ENCODE results near the gene CHD8.

CHD8 gene

DNA sequence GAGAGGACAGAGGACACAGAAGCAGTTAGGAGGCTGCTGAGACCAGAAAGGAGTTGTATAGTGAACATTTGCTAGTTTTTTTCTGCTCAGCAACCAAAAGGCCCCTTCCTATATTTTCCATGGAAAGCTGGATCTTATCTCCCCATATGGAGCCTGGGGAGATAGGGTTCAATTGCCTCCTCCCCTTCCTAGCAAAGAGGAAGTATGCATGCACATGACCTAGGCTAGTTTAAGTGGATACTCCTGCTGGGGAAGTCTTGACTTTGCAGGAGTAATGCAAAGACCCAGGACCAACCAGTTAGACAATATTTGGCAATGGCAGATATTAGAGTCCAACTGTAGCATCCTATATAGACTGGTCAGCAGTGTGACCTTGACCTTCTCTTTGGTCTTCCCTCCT, 15.1 kb downstream of the CHD8 start:
- H3K27ac ChIP-seq (ENCODE audit: poor library complexity, severe bottlenecking): no peak overlapping the region
- H3K4me3 ChIP-seq (ENCODE audit: severe bottlenecking): no peak overlapping the region
- ATAC-seq (ENCODE audit: low read depth) (no peak), DNase-seq (ENCODE audit: low spot score) (no peak)
- peaks cover 6% of the 10 kb centered on the region for H3K36me3 ChIP-seq (ENCODE audit: low read depth)
- H3K9me3 ChIP-seq (ENCODE audit: severe bottlenecking): no peaks in the 10 kb centered on the region
- H3K27me3 ChIP-seq (ENCODE audit: insufficient read depth, poor library complexity, severe bottlenecking): no peaks in the 10 kb centered on the region
- TF ChIP-seq, protein P1, sequence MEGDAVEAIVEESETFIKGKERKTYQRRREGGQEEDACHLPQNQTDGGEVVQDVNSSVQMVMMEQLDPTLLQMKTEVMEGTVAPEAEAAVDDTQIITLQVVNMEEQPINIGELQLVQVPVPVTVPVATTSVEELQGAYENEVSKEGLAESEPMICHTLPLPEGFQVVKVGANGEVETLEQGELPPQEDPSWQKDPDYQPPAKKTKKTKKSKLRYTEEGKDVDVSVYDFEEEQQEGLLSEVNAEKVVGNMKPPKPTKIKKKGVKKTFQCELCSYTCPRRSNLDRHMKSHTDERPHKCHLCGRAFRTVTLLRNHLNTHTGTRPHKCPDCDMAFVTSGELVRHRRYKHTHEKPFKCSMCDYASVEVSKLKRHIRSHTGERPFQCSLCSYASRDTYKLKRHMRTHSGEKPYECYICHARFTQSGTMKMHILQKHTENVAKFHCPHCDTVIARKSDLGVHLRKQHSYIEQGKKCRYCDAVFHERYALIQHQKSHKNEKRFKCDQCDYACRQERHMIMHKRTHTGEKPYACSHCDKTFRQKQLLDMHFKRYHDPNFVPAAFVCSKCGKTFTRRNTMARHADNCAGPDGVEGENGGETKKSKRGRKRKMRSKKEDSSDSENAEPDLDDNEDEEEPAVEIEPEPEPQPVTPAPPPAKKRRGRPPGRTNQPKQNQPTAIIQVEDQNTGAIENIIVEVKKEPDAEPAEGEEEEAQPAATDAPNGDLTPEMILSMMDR (IDR thresholded peaks at IDR 0.05; ENCODE audit: poor library complexity, severe bottlenecking): no peak
- H3K4me1 ChIP-seq (ENCODE audit: insufficient read depth, poor library complexity, severe bottlenecking): peaks cover 9% of the 10 kb centered on the region

GRCh38 chr14:21437063-21437901, 18.6 kb downstream of the CHD8 start:
- H3K9me3 ChIP-seq (ENCODE audit: severe bottlenecking): no peaks in the 10 kb centered on the region

DNA sequence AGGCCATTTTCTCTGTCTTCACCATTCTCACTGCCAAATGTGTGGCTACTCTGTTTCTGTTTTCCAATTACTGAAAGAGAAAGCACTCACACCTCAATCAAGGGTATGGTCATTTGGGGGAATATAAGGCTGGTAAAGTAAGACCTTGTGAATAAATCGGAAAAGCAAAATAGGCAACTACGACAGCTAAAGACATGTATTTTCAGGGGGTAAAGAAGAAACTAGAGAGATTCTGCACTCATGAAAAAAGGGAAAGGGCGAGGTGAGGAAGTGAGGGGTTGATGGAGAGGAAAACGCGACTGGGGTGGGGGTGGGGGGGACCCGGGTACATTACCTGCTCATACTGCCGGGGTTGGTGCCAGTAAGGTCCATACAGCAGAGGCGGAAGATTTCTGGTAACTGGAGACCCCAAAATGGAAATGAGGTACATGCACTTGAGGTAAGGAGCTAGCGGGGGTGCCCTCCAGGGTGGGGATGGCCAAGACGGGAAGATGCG, 19.3 kb downstream of the CHD8 start:
- DNase-seq (ENCODE audit: low spot score) (no peak), ATAC-seq (ENCODE audit: low read depth) (no peak)
- Histone ChIP-seq H3K4me3 (ENCODE audit: severe bottlenecking) (peak overlapping the region; percentile 60), H3K4me1 (ENCODE audit: insufficient read depth, poor library complexity, severe bottlenecking) (peaks cover 15% of the 10 kb centered on the region), H3K9me3 (ENCODE audit: severe bottlenecking) (no peaks in the 10 kb centered on the region), H3K36me3 (ENCODE audit: low read depth) (peaks cover 42% of the 10 kb centered on the region), H3K27me3 (ENCODE audit: insufficient read depth, poor library complexity, severe bottlenecking) (no peaks in the 10 kb centered on the region), H3K27ac (ENCODE audit: poor library complexity, severe bottlenecking) (peak overlapping the region; percentile 64)
- TF ChIP-seq, protein P1 (IDR thresholded peaks at IDR 0.05; ENCODE audit: poor library complexity, severe bottlenecking): no peak

More at GRCh38 chr14:21437063-21437901, 18.6 kb downstream of the CHD8 start:
- peak overlapping the region; percentile 64 for H3K27ac ChIP-seq (ENCODE audit: poor library complexity, severe bottlenecking)
- DNase-seq (ENCODE audit: low spot score) (peak; percentile 100), ATAC-seq (ENCODE audit: low read depth) (peak; percentile 98)
- H3K36me3 ChIP-seq (ENCODE audit: low read depth): peaks cover 35% of the 10 kb centered on the region
- no peaks in the 10 kb centered on the region for H3K27me3 ChIP-seq (ENCODE audit: insufficient read depth, poor library complexity, severe bottlenecking)
- TF ChIP-seq, protein P1 (IDR thresholded peaks at IDR 0.05; ENCODE audit: poor library complexity, severe bottlenecking): no peak
- peaks cover 15% of the 10 kb centered on the region for H3K4me1 ChIP-seq (ENCODE audit: insufficient read depth, poor library complexity, severe bottlenecking)
- peak overlapping the region; percentile 60 for H3K4me3 ChIP-seq (ENCODE audit: severe bottlenecking)

DNA sequence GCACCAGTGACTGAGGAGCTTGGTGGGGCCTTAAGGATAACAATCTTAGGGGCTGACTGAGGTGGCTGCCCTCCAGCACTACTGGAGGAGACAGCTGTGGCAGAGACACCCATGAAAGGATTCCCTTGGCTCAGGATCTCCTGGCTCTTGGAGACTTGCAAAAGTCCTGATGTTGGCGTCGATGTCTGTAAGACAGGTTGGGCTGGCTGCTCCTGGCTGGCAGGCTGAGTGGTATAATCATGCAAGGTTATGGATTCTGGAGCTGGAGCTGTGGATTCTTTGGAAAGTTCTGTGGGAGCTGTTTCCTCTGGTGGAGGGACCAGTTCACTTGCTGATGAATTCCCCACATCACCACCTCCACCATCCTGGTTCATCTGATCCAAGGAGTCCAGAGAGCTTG, 24.8 kb downstream of the CHD8 start:
- Histone ChIP-seq H3K4me1 (ENCODE audit: insufficient read depth, poor library complexity, severe bottlenecking) (peaks cover 8% of the 10 kb centered on the region), H3K27me3 (ENCODE audit: insufficient read depth, poor library complexity, severe bottlenecking) (no peaks in the 10 kb centered on the region), H3K4me3 (ENCODE audit: severe bottlenecking) (no peak overlapping the region), H3K9me3 (ENCODE audit: severe bottlenecking) (no peaks in the 10 kb centered on the region), H3K27ac (ENCODE audit: poor library complexity, severe bottlenecking) (no peak overlapping the region), H3K36me3 (ENCODE audit: low read depth) (peaks cover 87% of the 10 kb centered on the region)
- no peak for ATAC-seq (ENCODE audit: low read depth)
- TF ChIP-seq, protein P1 (IDR thresholded peaks at IDR 0.05; ENCODE audit: poor library complexity, severe bottlenecking): no peak
- DNase-seq (ENCODE audit: low spot score): no peak

- DNase-seq (ENCODE audit: low spot score) (no peak), ATAC-seq (ENCODE audit: low read depth) (no peak)
- H3K4me1 ChIP-seq (ENCODE audit: insufficient read depth, poor library complexity, severe bottlenecking): no peaks in the 10 kb centered on the region
- TF ChIP-seq, protein P1 (IDR thresholded peaks at IDR 0.05; ENCODE audit: poor library complexity, severe bottlenecking): no peak
- H3K9me3 ChIP-seq (ENCODE audit: severe bottlenecking): no peaks in the 10 kb centered on the region
- no peak overlapping the region for H3K4me3 ChIP-seq (ENCODE audit: severe bottlenecking)
- H3K27ac ChIP-seq (ENCODE audit: poor library complexity, severe bottlenecking): no peak overlapping the region
- peaks cover 89% of the 10 kb centered on the region for H3K36me3 ChIP-seq (ENCODE audit: low read depth)
- no peaks in the 10 kb centered on the region for H3K27me3 ChIP-seq (ENCODE audit: insufficient read depth, poor library complexity, severe bottlenecking)
Observed at GRCh38 chr14:21428930-21429329, 27.0 kb downstream of the CHD8 start.
